GM12875 (cell line): Measurements from ENCODE around the gene IQUB.
"Not testable (repeated sequence)": the region's sequence is repeated elsewhere in the genome, so short reads cannot be mapped to it uniquely, and the experiment has no call there.

Experiments used
- H3K4me3 ChIP-seq: one replicate; pipeline ENCODE4 v1.5.1; 2011; ENCODE audit warnings: low read depth, low read length, control low read depth
- CTCF ChIP-seq: IDR thresholded peaks from 2 replicates; pipeline ENCODE4 v1.5.1; 2011; ENCODE audit warnings: low read depth, mild to moderate bottlenecking, control low read depth, inconsistent platforms, low read length, moderate library complexity, borderline replicate concordance; ENCODE audit not compliant: insufficient read depth

The IQUB gene

GRCh38 chr7:123485721-123486120 is 48.7 kb downstream of the IQUB start:
- TF ChIP-seq CTCF = no peak
- H3K4me3 ChIP-seq = no peak overlapping the region

GRCh38 chr7:123485187-123485586 is 49.2 kb downstream of the IQUB start:
- no peak overlapping the region for H3K4me3 ChIP-seq
- TF ChIP-seq CTCF = no peak

- TF ChIP-seq CTCF = no peak
- no peak overlapping the region for H3K4me3 ChIP-seq
These were observed 50.2 kb downstream of the IQUB start for GRCh38 chr7:123484199-123484598.

- H3K4me3 ChIP-seq = no peak overlapping the region
- TF ChIP-seq CTCF = no peak
These were observed 54.3 kb downstream of the IQUB start for GRCh38 chr7:123480107-123480506.

- not testable (repeated sequence) for H3K4me3 ChIP-seq
These were observed 56.3 kb downstream of the IQUB start for GRCh38 chr7:123478056-123478455.

- no peak for TF ChIP-seq CTCF
These were observed 61.5 kb downstream of the IQUB start for GRCh38 chr7:123472750-123473445.

GRCh38 chr7:123472327-123472726 is 62.1 kb downstream of the IQUB start:
- no peak overlapping the region for H3K4me3 ChIP-seq
- no peak for TF ChIP-seq CTCF

More at GRCh38 chr7:123472750-123473445, 61.5 kb downstream of the IQUB start:
- no peak overlapping the region for H3K4me3 ChIP-seq
